Measurements from ENCODE around the gene IL22RA1. TPM values are rescaled to one million over a fixed set of nuclear protein-coding genes. Genes with fewer than 3 reads are reported as not detected.

Gene IL22RA1
- total RNA-seq, 1 experiment from 2014 or later: 0.28 TPM

DNA sequence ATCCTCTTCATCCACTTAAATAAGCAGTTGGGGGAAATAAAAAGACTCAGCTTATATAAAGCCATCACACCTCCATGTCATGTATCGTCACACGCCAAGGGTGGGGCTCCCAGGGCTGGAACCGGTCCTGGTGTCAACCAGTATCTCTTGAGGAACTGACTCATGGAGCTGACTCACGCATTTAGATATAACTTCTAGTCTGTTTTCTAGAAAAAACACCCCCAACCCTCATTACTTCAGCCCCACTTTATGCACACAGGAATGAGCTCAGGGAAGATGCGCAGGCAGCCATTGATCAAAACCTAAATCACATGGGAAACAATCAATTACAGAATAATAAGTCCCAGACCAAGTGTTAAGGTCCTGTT, 6.9 kb upstream of the IL22RA1 start (continued):
- TF ChIP-seq, protein P1, sequence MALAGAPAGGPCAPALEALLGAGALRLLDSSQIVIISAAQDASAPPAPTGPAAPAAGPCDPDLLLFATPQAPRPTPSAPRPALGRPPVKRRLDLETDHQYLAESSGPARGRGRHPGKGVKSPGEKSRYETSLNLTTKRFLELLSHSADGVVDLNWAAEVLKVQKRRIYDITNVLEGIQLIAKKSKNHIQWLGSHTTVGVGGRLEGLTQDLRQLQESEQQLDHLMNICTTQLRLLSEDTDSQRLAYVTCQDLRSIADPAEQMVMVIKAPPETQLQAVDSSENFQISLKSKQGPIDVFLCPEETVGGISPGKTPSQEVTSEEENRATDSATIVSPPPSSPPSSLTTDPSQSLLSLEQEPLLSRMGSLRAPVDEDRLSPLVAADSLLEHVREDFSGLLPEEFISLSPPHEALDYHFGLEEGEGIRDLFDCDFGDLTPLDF (CRISPR knock-in tag; IDR thresholded peaks at IDR 0.05): no peak
- TF ChIP-seq, protein P2, sequence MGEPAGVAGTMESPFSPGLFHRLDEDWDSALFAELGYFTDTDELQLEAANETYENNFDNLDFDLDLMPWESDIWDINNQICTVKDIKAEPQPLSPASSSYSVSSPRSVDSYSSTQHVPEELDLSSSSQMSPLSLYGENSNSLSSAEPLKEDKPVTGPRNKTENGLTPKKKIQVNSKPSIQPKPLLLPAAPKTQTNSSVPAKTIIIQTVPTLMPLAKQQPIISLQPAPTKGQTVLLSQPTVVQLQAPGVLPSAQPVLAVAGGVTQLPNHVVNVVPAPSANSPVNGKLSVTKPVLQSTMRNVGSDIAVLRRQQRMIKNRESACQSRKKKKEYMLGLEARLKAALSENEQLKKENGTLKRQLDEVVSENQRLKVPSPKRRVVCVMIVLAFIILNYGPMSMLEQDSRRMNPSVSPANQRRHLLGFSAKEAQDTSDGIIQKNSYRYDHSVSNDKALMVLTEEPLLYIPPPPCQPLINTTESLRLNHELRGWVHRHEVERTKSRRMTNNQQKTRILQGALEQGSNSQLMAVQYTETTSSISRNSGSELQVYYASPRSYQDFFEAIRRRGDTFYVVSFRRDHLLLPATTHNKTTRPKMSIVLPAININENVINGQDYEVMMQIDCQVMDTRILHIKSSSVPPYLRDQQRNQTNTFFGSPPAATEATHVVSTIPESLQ (CRISPR knock-in tag; IDR thresholded peaks at IDR 0.05): no peak
- TF ChIP-seq IRF2 (CRISPR knock-in tag; IDR thresholded peaks at IDR 0.05; ENCODE audit: borderline replicate concordance, low read depth) (no peak), FOXK1 (CRISPR knock-in tag; IDR thresholded peaks at IDR 0.05) (no peak), TEAD1 (CRISPR knock-in tag; IDR thresholded peaks at IDR 0.05) (no peak), MYBL2 (CRISPR knock-in tag; IDR thresholded peaks at IDR 0.05) (no peak)
- TF ChIP-seq, protein P3, sequence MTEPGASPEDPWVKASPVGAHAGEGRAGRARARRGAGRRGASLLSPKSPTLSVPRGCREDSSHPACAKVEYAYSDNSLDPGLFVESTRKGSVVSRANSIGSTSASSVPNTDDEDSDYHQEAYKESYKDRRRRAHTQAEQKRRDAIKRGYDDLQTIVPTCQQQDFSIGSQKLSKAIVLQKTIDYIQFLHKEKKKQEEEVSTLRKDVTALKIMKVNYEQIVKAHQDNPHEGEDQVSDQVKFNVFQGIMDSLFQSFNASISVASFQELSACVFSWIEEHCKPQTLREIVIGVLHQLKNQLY (CRISPR knock-in tag; IDR thresholded peaks at IDR 0.05): no peak
- TF ChIP-seq, protein P4, sequence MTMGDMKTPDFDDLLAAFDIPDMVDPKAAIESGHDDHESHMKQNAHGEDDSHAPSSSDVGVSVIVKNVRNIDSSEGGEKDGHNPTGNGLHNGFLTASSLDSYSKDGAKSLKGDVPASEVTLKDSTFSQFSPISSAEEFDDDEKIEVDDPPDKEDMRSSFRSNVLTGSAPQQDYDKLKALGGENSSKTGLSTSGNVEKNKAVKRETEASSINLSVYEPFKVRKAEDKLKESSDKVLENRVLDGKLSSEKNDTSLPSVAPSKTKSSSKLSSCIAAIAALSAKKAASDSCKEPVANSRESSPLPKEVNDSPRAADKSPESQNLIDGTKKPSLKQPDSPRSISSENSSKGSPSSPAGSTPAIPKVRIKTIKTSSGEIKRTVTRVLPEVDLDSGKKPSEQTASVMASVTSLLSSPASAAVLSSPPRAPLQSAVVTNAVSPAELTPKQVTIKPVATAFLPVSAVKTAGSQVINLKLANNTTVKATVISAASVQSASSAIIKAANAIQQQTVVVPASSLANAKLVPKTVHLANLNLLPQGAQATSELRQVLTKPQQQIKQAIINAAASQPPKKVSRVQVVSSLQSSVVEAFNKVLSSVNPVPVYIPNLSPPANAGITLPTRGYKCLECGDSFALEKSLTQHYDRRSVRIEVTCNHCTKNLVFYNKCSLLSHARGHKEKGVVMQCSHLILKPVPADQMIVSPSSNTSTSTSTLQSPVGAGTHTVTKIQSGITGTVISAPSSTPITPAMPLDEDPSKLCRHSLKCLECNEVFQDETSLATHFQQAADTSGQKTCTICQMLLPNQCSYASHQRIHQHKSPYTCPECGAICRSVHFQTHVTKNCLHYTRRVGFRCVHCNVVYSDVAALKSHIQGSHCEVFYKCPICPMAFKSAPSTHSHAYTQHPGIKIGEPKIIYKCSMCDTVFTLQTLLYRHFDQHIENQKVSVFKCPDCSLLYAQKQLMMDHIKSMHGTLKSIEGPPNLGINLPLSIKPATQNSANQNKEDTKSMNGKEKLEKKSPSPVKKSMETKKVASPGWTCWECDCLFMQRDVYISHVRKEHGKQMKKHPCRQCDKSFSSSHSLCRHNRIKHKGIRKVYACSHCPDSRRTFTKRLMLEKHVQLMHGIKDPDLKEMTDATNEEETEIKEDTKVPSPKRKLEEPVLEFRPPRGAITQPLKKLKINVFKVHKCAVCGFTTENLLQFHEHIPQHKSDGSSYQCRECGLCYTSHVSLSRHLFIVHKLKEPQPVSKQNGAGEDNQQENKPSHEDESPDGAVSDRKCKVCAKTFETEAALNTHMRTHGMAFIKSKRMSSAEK (CRISPR knock-in tag; IDR thresholded peaks at IDR 0.05; ENCODE audit: borderline replicate concordance): no peak
- TF ChIP-seq, protein P5, sequence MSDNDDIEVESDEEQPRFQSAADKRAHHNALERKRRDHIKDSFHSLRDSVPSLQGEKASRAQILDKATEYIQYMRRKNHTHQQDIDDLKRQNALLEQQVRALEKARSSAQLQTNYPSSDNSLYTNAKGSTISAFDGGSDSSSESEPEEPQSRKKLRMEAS (CRISPR knock-in tag; IDR thresholded peaks at IDR 0.05): no peak

DNA sequence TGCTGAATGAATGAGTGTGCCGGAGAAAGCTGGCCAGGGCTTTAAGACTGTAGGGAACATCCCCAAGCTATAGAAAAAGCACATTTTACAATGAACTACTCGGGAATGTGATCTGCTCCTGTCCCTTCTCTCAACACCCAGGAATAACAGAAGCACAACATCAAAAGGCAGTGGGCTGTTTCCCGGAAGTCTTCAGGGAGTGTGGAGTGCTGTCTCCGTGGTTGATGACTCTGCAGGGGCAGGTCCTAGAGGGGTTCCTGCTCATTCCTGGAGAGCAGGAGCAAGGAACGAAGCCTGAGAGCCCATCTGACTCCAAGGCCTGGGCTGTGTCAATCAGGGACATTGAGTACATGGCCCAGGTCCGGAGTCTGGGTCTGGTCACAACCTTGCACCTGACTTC, 4.9 kb upstream of the IL22RA1 start:
- CTCF ChIA-PET: interaction anchor here (1.1 kb wide), 1 partner anchor 246 kb away, joined by 4 read pairs; no protein-coding TSS in a partner anchor
- DNase-seq (ENCODE audit: low spot score) (no peak), ATAC-seq (no peak)
- POLR2A ChIA-PET: no interaction called here
- H3K4me3 Mint-ChIP-seq: no peak overlapping the region
- H3K36me3 Mint-ChIP-seq: no peaks in the 10 kb centered on the region
- peaks cover 29% of the 10 kb centered on the region for H3K4me1 Mint-ChIP-seq
- TF ChIP-seq, protein P6, sequence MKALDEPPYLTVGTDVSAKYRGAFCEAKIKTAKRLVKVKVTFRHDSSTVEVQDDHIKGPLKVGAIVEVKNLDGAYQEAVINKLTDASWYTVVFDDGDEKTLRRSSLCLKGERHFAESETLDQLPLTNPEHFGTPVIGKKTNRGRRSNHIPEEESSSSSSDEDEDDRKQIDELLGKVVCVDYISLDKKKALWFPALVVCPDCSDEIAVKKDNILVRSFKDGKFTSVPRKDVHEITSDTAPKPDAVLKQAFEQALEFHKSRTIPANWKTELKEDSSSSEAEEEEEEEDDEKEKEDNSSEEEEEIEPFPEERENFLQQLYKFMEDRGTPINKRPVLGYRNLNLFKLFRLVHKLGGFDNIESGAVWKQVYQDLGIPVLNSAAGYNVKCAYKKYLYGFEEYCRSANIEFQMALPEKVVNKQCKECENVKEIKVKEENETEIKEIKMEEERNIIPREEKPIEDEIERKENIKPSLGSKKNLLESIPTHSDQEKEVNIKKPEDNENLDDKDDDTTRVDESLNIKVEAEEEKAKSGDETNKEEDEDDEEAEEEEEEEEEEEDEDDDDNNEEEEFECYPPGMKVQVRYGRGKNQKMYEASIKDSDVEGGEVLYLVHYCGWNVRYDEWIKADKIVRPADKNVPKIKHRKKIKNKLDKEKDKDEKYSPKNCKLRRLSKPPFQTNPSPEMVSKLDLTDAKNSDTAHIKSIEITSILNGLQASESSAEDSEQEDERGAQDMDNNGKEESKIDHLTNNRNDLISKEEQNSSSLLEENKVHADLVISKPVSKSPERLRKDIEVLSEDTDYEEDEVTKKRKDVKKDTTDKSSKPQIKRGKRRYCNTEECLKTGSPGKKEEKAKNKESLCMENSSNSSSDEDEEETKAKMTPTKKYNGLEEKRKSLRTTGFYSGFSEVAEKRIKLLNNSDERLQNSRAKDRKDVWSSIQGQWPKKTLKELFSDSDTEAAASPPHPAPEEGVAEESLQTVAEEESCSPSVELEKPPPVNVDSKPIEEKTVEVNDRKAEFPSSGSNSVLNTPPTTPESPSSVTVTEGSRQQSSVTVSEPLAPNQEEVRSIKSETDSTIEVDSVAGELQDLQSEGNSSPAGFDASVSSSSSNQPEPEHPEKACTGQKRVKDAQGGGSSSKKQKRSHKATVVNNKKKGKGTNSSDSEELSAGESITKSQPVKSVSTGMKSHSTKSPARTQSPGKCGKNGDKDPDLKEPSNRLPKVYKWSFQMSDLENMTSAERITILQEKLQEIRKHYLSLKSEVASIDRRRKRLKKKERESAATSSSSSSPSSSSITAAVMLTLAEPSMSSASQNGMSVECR (CRISPR knock-in tag; IDR thresholded peaks at IDR 0.05; ENCODE audit: borderline replicate concordance): no peak
- TF ChIP-seq ZNF232 (CRISPR knock-in tag; IDR thresholded peaks at IDR 0.05) (no peak), TEAD1 (CRISPR knock-in tag; IDR thresholded peaks at IDR 0.05) (no peak), GRHL2 (CRISPR knock-in tag; IDR thresholded peaks at IDR 0.05; ENCODE audit: insufficient replicate concordance, severe bottlenecking) (no peak), FOXP1 (CRISPR knock-in tag; IDR thresholded peaks at IDR 0.05; ENCODE audit: borderline replicate concordance) (no peak), ZNF263 (CRISPR knock-in tag; IDR thresholded peaks at IDR 0.05; ENCODE audit: low read depth) (no peak), SP1 (CRISPR knock-in tag; conservative IDR thresholded peaks at IDR 0.05) (no peak), NR3C1 (CRISPR knock-in tag; conservative IDR thresholded peaks at IDR 0.05; ENCODE audit: low read depth) (no peak), ZNF423 (CRISPR knock-in tag; IDR thresholded peaks at IDR 0.05) (no peak), TEAD4 (CRISPR knock-in tag; IDR thresholded peaks at IDR 0.05) (no peak)
- TF ChIP-seq, protein P7, sequence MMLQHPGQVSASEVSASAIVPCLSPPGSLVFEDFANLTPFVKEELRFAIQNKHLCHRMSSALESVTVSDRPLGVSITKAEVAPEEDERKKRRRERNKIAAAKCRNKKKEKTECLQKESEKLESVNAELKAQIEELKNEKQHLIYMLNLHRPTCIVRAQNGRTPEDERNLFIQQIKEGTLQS (CRISPR knock-in tag; conservative IDR thresholded peaks at IDR 0.05): no peak
- no peaks in the 10 kb centered on the region for H3K9me3 Mint-ChIP-seq
- no peak overlapping the region for H3K27ac Mint-ChIP-seq
- H3K27me3 Mint-ChIP-seq (ENCODE audit: low read depth): no peaks in the 10 kb centered on the region; the same call in 1 of the 2 replicates
